HG03575 (cell line): ENCODE results near the gene RTP3.

Source experiments
- ATAC-seq: cut with Tn5 transposase; IDR thresholded peaks from one replicate; pipeline ENCODE4 v1.9.1; 2021; ENCODE audit not compliant: unreplicated experiment, insufficient number of reproducible peaks, low FRiP score; ENCODE audit errors: extremely low read depth

Gene RTP3

GRCh38 chr3:46497556-46498265 lies at the start of gene RTP3:
RTP3 (plus strand) TSS chr3:46497976; CDS start chr3:46498063, 87 bp downstream.
- no peak for ATAC-seq

GRCh38 chr3:46448721-46449120 lies 49.1 kb upstream of the RTP3 start:
- ATAC-seq, result no peak

DNA sequence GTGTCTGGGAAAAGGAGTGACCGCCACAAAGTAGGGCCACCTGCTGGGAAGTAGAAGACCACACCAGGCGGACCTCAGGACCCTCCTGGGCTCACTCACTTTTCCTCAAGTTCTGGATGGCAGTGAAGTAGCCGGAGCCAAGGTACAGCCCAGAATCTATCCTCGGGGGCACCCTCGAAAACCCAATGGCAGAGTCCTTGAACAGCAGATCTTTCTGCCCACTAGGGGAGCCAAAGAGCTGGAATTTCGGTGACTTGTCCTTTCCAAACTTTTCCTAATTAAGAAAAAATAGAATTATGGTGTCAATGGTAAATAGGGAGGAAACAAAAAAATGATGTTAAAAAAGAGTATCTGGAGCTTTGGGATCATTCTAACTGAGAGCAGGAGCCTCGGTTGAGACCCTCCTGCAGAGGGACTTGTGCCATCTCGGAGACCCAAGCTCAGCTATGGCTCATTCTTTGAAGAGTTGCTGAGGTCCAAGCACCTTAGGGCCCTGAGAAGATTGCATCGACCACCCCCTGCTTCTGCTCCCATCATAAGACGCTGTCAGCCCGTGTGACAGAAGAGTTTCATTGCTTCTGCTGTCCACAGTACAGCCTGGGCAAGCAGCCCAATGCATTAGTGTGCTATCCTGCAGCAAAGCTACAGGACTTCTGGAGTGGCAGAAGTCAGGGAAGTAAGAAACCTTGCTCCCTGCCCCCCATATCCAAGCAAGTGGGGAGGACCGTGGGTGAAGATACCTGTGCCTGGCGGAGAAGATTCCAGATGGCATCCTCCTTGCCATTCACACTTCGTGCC lies 47.8 kb upstream of the RTP3 start:
- no peak for ATAC-seq

DNA sequence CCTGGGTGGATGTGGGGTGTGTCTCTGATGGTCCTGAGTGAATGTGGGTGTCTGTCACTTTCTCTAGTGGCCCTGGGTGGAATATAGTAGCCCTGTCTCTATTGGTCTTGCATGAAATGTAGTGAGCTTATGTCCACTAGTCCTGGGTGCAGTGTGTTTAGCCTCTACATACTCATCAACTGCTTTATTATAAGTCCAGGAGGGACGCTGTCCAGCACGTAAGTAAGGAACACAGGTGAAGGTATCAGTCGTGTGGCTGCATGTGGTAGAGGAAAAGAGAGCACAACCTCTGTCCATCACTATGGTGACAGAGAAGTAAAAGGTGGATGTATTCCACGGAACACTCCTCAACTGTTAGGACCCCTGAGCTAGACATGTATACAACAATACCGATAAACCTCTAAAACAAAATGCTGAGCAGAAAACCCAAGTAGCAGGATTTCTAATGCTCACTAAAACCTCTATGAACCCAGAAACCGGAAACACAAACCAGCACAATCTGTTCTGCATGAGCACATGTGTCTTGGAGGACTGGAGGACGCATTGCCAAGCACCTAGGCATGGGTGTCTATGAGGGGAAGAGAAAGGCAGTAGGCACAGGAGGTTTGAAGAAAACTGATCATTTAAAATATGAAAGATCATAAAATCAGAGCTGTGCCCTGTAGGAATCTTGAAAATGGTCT lies 44.1 kb upstream of the RTP3 start:
- ATAC-seq, result no peak

DNA sequence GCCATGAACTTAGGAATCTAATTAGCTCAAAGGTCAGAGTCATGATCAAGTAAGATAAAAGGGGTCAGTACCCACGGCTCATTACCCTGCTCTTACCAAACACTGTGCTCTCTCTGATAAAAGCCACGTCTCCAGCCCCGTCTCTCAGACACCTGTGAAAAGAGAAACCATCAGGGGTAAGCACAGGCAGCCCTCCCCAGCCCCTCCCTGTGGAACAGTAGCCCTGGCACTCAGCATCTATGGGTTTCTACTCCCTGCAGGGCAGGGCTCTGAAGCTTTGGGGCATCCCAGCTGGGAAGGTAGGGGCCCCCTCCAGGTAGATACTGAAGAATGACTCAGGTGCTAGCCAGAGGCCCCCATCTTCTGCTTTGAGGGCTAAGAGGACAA lies 43.6 kb upstream of the RTP3 start:
- no peak for ATAC-seq

DNA sequence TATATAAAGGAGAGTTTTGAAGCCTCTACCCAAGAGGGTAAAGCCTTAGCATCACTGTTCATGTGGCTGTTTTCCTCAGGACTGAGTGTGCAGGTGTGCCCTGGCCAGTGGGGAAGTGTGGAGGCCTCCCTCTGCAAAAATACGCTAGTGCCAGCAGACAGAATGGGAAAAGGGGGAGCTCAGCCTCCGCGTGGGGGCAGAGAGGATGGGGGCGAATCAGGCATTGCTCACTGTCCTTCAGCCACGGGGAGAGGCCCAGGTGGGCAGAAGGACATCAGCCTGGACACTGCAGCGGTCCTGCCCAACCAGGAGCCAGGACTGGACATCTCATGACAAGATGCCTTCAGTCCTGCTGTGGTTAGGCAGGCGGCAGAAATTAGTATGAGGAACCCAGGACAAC lies 43.2 kb upstream of the RTP3 start:
- no peak for ATAC-seq

DNA sequence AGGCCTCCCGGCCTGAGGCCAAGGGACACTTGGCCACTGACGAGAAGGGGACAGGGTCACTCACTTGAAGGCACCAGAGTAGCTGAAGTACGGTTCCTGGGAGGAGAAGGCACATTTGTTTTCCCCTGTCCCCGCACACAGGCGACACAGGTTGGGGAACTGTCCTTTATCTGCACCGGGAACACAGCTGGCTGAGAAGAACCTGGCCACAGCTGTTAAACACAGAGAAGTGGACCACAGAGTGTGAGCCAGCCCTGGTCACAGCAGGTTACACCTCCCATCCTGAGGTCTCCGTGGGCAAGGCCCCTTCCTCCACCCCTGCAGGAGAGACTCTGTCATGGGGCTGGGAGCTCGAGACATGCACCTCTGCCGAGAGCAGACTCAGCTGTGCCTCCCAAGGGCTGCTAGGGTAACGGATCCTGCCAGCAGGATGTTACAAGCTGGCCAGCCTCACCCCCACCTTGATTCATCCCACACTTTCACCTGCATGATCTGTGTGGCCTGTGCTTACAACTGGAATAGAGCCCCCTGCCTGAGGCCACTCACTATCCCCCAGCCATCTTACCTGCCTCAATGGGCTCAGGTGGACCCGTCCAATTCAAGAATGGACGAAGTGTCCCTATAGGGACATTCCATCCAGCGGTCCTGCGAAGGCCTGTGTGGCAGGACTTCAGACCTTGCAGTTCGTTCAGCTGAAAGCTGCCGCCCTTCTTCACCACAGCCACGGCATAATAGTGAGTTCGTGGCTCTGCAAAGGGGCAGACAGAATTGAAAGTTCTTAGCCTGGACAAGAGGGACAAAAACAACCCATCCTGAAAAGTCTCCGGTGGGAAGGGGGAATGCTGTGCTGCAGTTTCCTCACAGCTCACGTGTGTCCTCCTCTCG lies 42.3 kb upstream of the RTP3 start:
- no peak for ATAC-seq

- ATAC-seq, result no peak
Measured at GRCh38 chr3:46456118-46456517, 41.7 kb upstream of the RTP3 start.

GRCh38 chr3:46460051-46460450 lies 37.7 kb upstream of the RTP3 start:
- no peak for ATAC-seq

GRCh38 chr3:46462111-46462510 lies 35.7 kb upstream of the RTP3 start:
- ATAC-seq, result no peak

DNA sequence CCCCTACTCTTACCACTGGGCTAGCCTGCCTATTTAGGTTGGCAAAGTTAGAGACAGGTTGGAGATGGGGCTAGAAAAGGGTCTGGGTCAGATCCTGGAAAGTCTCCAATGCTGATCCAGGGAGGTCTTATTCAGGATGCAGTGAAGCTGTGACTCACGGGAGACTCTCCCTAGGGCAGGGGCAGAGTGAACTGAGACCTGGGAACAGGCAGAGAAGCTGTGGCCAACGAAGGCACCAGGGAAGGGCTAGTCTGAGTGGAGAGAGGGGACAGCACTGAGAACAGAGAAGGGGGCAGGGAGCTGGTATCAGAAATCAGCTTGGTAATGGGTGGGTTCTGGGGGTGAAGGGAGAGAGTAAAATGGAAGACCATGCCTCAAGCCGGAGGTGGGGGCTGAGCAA lies 35.3 kb upstream of the RTP3 start:
- ATAC-seq, result no peak

GRCh38 chr3:46463120-46463867 lies 34.5 kb upstream of the RTP3 start:
- no peak for ATAC-seq

DNA sequence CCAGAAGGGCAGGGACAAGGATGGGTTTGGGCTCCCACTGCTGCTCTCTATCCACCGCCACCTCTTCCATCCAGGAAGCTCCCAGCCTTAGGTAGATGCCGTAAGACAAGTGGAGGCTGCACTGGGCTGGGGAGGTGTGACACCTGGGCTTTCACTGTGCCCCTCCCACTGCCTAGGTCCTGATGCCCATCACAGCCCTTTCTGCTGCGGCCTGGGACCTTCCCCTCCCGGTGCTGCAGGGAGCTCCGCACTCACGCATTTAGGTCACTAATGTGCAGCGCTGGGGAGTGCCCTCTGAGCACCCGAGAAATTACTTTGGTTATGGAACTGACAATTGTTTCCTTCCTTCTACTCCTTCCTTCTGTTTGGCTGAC lies 33.9 kb upstream of the RTP3 start:
- no peak for ATAC-seq

DNA sequence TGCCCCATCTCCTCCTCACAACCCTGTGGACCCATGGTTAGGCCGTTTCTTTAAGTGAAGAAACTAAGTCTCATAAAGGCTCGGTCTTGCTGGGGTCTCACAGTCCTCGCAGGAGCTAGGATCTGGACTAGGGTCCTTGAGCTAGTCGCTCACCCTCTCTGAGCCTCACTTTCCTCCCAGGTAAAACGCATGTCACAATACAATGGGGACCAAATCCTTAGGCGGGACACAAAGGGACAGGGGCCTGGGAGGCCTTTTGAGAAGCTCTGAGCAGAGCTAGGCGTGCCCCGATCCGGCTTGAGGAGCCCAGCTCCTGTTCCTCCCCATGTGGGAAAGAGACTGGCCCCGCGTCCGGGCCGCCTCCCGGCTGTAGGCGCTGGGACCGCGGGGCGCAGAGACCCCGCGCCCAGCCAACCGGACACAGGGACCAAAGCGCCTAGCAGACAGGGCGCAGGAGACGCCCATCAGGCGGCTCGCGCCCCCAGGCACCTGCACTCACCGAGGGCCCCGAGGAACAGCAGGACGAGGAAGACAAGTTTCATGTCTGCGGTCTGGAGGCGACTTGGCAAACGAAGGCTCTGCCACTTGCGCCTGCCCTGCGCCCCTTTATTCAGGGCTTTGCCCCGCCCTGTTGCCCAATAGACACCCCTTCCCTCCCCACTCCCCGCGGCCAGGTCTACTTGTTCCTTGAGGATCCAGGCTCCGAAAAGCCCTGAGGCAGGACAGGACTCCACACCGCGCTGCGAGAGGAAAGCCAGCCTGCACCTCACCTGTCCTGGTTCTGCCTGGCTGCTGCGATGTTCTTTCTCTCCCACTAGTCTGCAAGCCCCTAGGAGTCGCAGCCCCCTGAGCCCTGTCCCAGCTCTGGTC lies 33.2 kb upstream of the RTP3 start, which contains the start of gene LTF:
TSS of gene LTF (minus strand) at position 580 of the 870 bp plus-strand sequence. CDS start at position 542, 38 bp downstream.
- no peak for ATAC-seq

DNA sequence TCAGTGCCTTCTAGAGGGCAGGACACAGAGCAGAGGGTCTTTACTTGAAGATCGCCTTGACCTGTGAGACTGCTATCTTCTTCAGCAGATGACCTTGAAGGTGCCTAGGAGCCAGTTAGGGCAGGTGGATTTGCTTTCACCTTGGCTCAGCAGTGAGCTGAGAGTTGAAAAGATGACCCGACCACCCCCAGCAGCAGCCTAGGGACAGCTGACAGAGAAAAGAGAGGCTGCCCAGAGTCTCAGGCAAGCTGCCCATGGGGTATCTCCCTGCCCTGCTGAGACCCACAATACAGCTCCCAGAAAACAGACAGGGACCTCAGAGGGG lies 32.6 kb upstream of the RTP3 start:
- no peak for ATAC-seq

DNA sequence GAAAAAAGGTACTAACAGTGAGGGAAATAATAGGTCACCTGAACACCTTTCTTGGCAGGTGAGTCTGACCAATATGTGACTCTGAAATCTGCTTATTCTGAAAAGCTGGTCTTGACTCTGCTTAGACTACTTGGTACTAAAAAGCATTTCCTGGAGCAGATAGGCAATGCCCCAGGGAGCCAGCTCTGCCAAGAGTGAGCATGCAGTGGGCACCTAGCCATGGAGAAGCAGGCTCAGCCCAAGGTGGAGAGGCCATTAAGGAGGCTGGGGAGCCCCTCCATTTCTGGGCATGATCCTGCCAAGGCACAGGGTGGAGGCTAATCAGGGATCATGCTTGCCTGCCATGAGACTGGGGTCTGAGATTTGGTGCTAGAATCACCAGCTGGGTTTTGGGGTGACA lies 31.5 kb upstream of the RTP3 start:
- ATAC-seq, result no peak

DNA sequence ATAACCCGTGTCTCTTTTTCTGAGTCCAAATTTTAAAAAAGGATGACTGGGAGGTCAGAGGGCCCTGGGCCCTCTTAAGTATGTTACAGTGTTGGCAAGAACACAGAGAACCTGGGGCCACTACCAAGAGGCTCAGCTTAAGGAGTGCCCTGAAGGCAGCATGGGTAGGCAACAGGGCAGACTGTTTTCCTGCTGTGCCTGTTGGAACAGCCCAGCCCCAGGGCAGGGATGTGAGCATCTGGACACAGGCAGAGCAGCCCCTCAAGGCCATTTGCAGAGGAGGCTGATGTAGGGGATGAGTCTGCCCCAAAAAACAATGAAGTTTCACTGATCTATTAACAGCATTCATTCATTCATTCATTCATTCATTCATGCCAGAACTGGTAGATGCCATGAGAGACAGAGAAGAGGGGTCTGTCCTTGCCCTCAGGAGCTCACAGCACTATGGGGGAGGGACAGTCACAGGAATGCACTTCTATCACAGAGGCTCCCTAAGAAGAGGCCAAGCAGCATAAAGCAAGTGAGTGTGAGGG lies 30.8 kb upstream of the RTP3 start:
- ATAC-seq, result no peak
